SH-SY5Y (cell line): ENCODE results near the gene CEACAM6.

Experiments
- GATA2 ChIP-seq: IDR thresholded peaks from 2 replicates; pipeline ENCODE4 v1.6.1; 2011; ENCODE audit warnings: mild to moderate bottlenecking, low read depth, low read length
- GATA3 ChIP-seq: IDR thresholded peaks from 2 replicates; pipeline ENCODE4 v1.6.1; 2011; ENCODE audit warnings: low read depth, mild to moderate bottlenecking, low read length, moderate library complexity

Gene CEACAM6

DNA sequence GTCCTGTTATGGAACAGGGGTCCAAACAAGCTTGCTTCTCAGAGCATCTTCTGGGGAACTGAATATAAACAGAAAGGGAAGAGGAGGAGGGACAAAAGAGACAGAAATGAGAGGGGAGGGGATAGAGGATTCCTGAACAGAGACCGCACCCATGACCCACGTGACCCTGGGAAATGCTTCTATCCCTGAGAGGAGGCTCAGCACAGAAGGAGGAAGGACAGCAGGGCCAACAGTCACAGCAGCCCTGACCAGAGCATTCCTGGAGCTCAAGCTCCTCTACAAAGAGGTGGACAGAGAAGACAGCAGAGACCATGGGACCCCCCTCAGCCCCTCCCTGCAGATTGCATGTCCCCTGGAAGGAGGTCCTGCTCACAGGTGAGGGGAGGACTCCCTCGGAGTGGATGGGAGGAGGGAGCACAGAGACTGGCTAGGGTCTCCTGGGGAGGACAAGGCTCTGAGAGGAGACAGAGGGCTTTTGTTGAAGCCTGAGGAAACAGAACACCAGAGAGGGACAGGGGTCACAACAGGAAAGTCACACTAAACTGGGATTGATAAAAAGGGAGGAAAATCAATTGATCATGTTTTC, at the start of gene CEACAM6:
Gene CEACAM6, plus strand, starts transcription at position 203 of the 586 bp plus-strand sequence. Its CDS starts 109 bp downstream, at position 312.
- TF ChIP-seq GATA3 (no peak), GATA2 (no peak)

DNA sequence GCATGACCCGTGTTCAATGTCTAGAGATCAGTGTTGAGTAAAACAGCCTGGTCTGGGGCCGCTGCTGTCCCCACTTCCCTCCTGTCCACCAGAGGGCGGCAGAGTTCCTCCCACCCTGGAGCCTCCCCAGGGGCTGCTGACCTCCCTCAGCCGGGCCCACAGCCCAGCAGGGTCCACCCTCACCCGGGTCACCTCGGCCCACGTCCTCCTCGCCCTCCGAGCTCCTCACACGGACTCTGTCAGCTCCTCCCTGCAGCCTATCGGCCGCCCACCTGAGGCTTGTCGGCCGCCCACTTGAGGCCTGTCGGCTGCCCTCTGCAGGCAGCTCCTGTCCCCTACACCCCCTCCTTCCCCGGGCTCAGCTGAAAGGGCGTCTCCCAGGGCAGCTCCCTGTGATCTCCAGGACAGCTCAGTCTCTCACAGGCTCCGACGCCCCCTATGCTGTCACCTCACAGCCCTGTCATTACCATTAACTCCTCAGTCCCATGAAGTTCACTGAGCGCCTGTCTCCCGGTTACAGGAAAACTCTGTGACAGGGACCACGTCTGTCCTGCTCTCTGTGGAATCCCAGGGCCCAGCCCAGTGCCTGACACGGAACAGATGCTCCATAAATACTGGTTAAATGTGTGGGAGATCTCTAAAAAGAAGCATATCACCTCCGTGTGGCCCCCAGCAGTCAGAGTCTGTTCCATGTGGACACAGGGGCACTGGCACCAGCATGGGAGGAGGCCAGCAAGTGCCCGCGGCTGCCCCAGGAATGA, 48.4 kb upstream of the CEACAM6 start:
- no peak for TF ChIP-seq GATA2
- no peak for TF ChIP-seq GATA3

DNA sequence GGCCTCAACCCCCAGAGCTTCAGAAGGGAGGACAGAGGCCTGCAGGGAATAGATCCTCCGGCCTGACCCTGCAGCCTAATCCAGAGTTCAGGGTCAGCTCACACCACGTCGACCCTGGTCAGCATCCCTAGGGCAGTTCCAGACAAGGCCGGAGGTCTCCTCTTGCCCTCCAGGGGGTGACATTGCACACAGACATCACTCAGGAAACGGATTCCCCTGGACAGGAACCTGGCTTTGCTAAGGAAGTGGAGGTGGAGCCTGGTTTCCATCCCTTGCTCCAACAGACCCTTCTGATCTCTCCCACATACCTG, 47.9 kb upstream of the CEACAM6 start:
- TF ChIP-seq GATA3 (no peak), GATA2 (no peak)

DNA sequence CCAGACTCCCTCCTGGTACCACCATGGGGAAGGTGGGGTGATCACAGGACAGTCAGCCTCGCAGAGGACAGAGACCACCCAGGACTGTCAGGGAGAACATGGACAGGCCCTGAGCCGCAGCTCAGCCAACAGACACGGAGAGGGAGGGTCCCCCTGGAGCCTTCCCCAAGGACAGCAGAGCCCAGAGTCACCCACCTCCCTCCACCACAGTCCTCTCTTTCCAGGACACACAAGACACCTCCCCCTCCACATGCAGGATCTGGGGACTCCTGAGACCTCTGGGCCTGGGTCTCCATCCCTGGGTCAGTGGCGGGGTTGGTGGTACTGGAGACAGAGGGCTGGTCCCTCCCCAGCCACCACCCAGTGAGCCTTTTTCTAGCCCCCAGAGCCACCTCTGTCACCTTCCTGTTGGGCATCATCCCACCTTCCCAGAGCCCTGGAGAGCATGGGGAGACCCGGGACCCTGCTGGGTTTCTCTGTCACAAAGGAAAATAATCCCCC, 47.4 kb upstream of the CEACAM6 start:
- TF ChIP-seq GATA3 (no peak), GATA2 (no peak)

GRCh38 chr19:41708481-41708880, 46.8 kb upstream of the CEACAM6 start, which contains the start of gene CEACAM5:
CEACAM5 (plus strand) TSS chr19:41708626; CDS start chr19:41708732, 106 bp downstream.
- TF ChIP-seq GATA2, result no peak
- TF ChIP-seq GATA3, result no peak

DNA sequence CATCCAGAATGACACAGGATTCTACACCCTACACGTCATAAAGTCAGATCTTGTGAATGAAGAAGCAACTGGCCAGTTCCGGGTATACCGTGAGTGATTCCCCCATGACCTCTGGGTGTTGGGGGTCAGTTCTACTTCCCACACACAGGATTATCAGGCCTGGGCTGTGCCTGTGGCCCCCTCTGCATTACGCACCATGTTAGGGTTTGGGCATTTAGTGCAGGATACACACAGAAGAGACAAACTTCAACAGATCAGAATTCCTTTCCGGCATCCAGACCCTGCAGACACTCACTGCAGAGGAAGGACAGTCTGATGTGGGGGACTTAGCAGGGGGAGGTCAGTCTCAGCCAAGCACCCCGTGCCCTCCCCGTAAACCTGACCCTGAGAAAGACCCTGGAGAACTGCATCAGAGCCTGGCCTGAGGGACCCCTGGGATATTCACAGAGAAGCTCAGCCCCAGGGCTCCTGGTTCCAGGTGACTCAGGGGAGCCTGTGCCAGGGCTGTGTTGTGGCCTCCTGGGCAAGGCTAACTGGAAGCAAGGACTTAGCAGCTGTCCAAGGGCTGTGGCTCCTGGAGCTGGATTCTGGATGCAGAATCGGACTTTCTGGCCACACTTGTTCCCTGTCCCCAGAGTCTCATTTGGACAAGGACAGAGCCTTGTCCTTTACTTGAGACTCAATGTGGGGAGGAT, 45.2 kb upstream of the CEACAM6 start:
- no peak for TF ChIP-seq GATA3
- TF ChIP-seq GATA2, result no peak

DNA sequence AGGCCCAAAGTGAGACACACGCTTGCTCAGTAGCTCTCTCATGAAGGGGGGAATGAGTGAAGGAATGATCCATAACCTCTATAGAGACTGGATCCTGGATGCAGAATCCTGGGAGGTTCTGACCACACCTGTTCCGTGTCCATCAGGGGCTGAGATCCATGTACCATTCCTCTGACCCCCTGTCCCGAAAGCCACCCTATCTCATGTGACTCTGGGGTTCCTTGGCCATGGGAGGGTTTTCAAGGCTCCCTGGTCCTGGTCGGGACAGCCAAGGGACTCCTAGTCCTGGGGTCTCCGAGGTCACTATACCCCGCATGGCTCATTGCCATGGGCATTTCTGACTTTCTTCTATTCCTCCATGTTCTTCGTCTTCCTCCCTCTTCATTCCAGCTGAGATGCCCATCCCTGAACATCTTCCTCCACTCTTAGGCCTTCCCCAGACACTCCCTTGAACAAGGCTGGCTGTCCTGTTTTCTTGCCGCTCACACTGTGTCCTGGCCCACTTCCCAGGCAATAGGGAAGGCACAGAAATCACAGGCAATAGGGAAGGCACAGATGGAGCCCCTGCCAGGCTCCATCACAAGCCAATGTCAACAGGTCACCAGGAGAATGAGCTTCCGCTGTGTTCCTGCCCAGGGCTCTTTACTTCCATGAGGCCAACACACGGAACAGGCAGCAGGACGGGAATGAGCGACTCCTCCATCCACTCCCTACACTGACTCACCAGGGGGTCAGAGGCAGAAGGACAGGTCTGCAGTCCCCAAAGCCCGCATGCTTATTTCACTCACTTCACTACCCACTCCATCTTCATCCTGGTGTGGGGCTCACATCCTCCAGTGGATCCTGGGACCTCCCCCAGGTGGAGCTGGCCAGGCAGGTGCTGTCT, 43.7 kb upstream of the CEACAM6 start:
- TF ChIP-seq GATA3 (no peak), GATA2 (no peak)

DNA sequence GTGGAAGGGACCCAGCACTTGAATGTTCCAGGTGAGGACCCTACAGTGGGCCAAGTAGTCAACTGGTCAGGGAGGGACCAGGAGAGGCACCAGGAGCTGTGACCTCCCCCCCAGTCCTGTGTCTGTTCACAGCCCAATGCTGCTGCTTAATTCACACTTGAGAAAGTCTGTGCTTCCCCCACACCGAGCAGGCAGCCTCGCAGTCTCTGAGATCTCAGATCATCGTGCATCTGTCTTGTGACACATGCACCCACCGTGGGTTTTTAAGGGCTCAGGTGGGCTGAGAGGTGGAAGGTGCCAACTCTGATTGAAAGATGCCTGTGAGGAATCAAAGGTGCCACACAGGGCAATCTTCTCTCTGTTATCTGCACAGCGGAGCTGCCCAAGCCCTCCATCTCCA, 40.7 kb upstream of the CEACAM6 start:
- TF ChIP-seq GATA2, result no peak
- no peak for TF ChIP-seq GATA3

DNA sequence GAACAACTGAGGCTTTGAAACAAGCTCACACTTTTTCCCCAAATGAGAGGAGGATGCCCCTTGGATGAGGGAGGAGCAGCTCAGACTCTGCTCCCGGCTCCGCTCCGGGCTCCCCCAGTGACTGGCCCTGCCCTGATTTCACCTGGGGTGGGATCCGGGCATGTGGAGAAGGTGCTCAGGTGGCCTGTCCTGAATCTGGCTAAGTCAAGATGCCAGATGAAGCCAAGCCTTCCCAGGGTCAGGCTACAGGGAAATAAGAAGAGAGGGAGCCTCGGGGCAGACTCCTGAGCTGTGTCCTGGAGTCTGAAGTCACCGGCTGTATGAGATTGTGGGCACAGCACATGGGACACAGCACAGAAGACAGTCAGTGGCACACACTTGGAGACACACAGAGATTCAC, 36.6 kb upstream of the CEACAM6 start:
- TF ChIP-seq GATA3 (no peak), GATA2 (no peak)

DNA sequence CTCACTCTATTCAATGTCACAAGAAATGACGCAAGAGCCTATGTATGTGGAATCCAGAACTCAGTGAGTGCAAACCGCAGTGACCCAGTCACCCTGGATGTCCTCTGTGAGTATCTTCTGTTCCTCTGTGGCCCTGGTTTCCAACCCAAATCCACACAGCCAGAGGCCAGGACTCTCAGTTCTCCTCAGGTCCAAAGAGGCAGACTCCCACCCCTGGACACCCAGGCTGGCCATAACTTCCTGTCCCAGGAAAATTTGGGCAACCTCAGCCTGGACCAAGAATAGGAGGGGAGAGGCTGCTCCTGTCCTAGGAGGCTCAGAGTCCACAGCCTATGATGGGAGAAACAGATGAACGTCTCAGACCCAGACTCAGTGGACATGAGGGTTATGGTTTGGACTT, 35.2 kb upstream of the CEACAM6 start:
- TF ChIP-seq GATA3 (no peak), GATA2 (no peak)

GRCh38 chr19:41726493-41726892, 28.8 kb upstream of the CEACAM6 start:
- TF ChIP-seq GATA2 (no peak), GATA3 (no peak)

- TF ChIP-seq GATA2, result no peak
- TF ChIP-seq GATA3, result no peak
Observed at GRCh38 chr19:41734156-41734555, 21.2 kb upstream of the CEACAM6 start.

- TF ChIP-seq GATA3, result no peak
- no peak for TF ChIP-seq GATA2
Observed at GRCh38 chr19:41734585-41734984, 20.7 kb upstream of the CEACAM6 start.
